GM19193 (cell line): ENCODE measurements around the gene RBX1.

Experiments used
- POLR2A ChIP-seq: IDR thresholded peaks from 4 replicates; pipeline ENCODE4 v1.6.1; 2011; ENCODE audit not compliant: insufficient read depth, insufficient read length; ENCODE audit errors: extremely low read depth

Gene RBX1

DNA sequence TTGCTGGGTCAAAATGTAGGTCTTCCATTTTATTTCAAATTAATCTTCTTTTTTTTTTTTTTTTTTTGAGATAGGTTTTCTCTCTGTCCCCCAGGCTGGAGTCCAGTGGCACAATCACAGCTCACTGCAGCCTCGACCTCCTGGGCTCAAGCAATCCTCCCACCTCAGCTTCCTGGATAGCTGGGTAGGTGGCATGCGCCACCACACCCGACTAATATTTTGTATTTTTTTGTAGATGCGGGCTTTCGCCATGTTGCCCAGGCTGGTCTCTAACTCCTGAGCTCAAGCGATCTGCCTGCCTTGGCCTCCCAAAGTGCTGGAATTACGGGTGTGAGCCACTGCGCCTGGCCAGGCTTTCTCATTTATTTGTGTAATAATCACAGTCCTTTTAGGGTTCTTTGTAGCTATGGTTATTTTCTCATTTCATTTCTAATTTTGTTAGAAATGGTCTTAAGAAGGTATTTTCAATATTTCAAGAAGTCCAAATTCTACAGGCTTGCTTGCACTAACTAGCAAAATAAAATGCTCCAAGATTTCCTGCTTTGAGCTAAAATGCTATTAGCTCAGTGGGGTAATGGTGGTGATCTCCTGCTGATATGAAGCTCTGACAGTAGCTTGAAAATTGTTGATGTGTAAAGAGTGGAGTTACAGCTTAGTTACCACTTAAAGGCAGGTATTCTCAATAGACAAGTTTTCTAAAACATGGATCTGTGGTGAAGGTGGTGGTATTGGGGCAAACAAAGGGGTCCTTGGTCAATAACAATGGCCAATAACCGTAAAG is 50.0 kb downstream of the RBX1 start:
- TF ChIP-seq POLR2A: no peak

DNA sequence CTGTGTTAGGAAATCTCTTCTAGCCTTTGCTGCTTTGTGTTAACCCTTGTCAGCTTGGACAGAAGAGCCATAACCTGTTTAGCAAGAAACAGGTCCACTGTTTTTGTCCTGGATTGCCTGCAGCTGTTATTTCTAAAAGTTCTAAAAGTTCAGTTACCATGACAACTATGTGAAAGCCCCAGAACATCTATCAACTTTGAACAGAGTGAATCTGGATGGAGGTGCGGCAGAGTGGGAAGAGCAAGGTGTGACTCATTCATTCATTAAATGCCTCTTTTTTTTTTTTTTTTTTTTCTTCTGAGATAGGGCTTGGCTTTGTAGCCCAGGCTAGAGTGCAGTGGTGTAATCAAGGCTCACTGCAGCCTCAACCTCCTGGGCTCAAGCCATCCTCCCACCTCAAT is 50.5 kb downstream of the RBX1 start:
- TF ChIP-seq POLR2A: no peak

DNA sequence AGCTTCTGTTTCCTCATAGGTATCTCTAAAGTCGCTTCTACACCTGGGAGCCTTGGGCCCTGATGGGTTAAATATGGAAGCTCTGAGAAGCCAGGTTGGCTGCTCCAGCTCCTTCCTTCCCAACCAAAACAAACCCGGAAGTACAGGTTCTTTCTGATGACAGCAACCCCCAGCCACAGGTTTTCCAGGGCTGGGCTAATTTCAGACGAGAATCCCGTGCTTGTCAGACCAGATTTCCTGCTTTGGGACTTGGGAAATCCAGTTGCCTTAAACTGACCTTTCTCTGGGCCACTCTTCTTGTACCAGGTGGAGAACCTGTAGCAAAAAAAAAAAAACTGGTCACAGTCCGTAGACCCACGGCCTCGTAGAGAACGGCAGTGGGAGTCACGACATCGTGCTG is 51.9 kb downstream of the RBX1 start:
- TF ChIP-seq POLR2A: no peak

DNA sequence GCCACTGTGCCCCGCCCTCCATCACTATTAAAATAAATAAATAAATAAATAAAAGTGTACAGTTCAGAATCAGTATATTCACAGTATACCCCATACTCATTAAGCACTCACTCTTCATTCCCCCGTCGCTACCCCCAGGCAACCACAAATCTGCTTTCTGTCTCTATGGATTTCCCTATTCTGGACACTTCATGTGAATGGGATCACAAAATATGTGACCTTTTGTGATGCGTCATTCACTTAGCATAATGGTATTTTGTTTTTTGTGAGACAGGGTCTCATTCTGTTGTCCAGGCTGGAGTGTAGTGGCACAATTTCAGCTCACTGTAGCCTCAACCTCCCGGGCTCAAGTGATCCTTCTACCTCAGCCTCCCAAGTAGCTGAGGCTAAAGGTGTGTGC is 52.8 kb downstream of the RBX1 start:
- no peak for TF ChIP-seq POLR2A

DNA sequence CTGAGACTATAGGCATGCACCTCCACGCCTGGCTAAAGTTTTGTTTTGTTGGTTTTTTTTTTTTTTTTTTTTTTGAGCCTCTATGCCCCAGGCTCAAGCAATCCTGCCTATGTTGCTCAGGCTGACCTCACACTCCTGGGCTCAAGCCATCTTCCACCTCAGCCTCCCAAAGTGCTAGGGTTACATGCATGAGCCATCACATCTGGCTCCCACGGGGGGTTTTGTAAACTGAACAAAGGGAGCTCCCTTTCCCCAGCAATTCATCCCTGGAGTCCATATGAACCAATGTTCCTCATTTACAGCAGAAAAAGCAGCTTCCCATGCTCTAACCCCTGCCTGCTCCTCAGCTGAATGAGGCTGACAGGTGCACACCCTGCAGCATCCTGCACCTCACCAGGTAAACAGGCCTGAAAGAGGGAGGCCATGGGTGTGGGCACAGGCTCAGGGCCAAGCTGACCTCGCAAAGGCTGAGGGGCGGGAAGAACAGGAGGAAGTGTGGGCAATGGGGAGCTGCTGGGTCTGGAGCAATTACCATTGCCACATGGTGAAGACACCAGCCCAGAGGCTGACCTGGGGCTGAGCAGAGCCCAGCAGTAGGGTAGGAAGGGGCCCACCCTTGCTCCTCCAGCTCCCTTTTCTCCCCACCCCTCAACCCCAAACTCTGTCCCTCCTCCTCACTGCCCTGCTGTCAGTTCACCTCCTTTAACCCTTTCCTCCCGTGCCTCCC is 58.2 kb downstream of the RBX1 start:
- no peak for TF ChIP-seq POLR2A

DNA sequence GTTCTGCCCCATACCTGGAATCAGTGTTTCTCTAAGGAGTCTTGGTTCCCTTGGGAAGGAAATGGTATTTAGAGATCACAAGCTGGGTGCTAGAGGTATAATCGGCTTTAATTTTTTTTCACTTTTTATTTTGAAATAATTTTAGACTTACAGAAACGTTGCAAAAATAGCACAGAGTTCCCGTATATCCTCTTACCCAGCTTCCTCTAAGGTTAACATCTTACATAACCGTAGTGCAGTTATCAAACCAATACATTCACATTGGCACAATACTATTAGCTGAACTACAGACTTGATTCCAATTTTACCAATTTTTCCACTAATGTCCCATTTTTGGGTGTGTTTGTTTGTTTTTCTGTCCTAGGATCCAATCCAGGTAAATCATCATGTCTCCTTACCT is 63.8 kb downstream of the RBX1 start:
- no peak for TF ChIP-seq POLR2A

DNA sequence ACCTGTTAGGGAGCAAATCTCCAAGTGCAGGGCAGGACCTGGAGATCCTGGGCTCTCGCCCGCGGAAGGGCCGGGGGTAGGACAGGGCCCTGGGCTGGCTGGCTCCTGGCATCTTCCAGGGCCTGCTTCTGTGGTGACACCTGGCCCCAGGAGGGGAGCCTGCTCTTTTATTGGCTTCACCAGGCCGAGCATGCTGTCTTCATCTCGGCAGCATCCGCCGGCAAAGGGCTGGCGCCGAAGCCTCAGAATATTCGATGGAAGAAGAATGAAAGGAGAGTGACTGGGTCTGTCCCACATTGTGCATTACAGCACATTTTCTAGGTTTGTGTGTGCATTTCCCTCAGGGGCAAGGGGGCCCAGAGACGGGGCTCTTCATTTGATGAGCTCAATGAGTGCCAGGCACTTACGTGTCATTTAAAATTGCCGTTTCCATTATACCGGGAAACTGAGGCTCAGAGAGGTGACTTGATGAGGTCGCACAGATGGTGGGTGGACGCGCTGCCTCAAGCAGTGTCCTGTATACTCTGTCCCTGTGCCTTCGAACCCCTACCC is 70.0 kb downstream of the RBX1 start:
- TF ChIP-seq POLR2A: no peak

DNA sequence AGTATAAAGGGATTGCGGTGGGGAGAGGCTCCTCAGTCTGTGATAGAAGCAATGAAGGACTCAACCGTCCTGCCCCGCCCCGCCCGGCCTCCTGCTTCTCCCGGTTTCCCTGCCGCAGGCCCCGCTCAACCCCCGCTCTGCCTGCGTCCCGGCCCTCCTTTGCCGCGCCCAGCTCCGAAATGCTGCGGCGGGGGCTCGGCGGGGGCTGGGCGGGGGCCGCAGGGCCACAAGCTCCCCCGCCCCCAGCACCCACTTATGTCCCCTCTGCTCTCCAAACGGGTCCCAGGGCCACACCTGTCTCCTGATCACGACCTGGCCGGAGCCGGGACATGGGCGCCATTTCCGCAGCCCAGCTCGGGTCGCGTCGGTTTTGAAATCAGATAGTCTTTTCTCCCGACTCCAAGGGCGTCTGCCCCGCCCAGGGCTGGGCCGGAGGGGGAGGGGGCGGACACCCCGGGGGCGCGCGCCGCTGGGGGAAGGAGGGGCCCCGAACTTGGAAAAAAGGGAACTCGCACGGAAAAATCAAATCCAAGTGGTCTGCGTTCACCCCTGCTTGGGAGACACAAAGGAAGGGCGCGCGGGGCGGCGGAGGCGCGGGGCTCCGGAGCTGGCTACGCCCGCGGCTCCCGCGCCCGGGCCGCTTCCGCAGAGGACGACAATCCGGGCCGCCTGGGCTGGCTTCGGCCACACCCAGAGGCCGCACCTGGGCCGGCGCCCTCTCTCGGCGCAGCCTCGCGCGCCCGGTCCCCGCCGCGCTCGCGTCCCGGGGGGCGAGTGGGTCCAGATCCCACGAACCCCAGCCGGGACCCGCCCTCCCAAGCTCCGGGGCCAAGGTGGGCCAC is 70.7 kb downstream of the RBX1 start:
- peak; percentile 25 for TF ChIP-seq POLR2A

DNA sequence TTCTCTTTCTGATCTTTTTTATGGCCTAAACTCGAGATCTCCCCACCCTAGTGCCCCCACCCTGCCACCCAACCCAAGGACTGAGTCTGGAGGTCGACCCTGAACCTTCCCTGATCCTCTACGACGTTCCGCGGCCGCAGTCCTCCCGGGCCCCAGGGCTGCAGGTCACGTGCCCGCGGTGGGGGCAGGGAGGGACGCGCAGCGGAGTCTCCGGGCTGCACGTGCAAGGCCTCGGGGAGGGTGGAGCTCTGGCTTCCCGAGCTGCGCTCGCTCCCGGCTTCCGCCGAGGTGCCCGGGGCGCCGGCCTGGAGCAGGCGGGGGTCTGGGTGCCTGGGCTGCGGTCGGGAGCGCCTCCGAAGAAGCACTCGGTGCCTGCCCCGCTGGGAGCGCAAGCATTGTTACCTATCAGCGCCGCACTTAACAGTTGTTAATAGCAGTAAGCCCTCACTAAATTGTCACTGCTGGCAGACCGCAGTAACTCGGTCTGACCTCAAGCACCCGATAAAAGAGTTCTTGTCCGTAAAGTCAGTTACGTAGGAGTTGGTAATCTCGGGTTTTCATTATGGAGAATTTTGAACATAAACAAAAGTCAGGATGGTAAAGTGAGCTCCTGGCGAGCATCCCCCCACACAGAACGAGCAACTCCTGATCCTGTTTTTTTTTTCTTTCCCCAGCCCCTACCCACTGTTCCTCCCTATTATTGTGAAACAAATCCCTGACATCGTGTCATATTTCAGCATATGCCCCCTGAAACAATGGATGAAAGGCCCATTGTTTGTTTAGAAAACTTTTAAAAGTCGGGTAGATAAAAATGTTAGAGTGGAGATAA is 71.5 kb downstream of the RBX1 start:
- no peak for TF ChIP-seq POLR2A
